Esophagus muscularis mucosa (tissue), 3 donors: ENCODE measurements around the gene HS1BP3.

Source experiments
- CTCF ChIP-seq, 3 experiments: fragments of 200-600 bp in 2 of 3; fragments of 450-650 bp in 1 of 3; sonication (generic) in 2 of 3; IDR thresholded peaks; one replicate each; pipeline ENCODE4 v1.5.1; 2017 to 2019; ENCODE audit warnings: antibody characterized with exemption in 3 of 3, mild to moderate bottlenecking in 2 of 3, moderate library complexity in 1 of 3
- POLR2A ChIP-seq: fragments of 450-650 bp; IDR thresholded peaks from one replicate; pipeline ENCODE4 v1.6.1; 2017; ENCODE audit warnings: antibody characterized with exemption, moderate library complexity, mild to moderate bottlenecking, low read depth

- TF ChIP-seq CTCF (IDR thresholded peaks at IDR 0.05) (peak in 2 of 3 experiments; percentile 11 to 30), POLR2A (no peak)
Measured at GRCh38 chr2:20676353-20677215, 25.7 kb upstream of the HS1BP3 start.
